ENCODE results near the gene PCBD2. TPM values are rescaled to one million over a fixed set of nuclear protein-coding genes. Genes with fewer than 3 reads are reported as not detected.

PCBD2 gene
- polyA plus RNA-seq, 3 donors, result 9.0 to 12.6 (median 9.0) TPM

DNA sequence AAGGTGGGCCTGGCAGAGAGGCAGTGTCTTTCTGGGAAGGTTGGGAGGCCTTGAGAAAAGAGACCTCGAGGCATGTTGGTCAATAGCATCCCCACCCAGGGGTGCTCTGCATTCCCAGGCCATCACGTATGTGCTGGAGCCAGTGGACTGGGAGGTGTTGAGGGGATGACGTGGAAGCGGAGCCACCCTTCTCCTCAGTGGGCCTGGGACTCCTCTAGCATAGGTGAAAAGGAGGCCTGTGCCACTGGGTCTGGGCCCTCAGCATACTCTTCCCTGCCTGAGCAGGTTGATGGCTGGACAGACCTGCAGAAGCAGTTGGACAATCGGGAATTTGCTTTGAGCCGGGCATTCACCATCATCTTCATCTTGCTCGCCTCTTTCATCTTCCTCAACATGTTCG, 103.6 kb downstream of the PCBD2 start:
- no peak for DNase-seq
- Mint-ChIP-seq H3K4me1 (no peaks in the 10 kb centered on the region), H3K27ac (no peak overlapping the region), H3K9me3 (peaks cover 0 to 2% (median 0%) of the 10 kb centered on the region in 7 donors), H3K27me3 (ENCODE audit: low read depth in 3 of 3) (peaks cover 0 to 4% (median 3%) of the 10 kb centered on the region in 3 donors), H3K4me3 (no peak overlapping the region), H3K36me3 (no peaks in the 10 kb centered on the region)
- H4K20me1 ChIP-seq (ENCODE audit: insufficient read depth, low read length), result no peaks in the 10 kb centered on the region
- 100% methylated on average over 3 of the region's 8 CpGs for WGBS (ENCODE audit: insufficient coverage)
- intact Hi-C loops (cut with micrococcal nuclease), result no loop called here
- H3K27ac ChIP-seq (ENCODE audit: low read depth in 1 of 2, low read length in 2 of 2), result no peak overlapping the region
- no peaks in the 10 kb centered on the region for H3K27me3 ChIP-seq (ENCODE audit: control insufficient read depth in 2 of 2, insufficient read depth in 2 of 2, low read length in 2 of 2)
- no peaks in the 10 kb centered on the region for H3K9me3 ChIP-seq (replicated peaks in 1 of 2; ENCODE audit: control insufficient read depth in 1 of 2, insufficient read depth in 1 of 2, low read length in 2 of 2)
- H3K4me1 ChIP-seq (ENCODE audit: control insufficient read depth in 1 of 2, insufficient read depth in 2 of 2, low read length in 2 of 2), result no peaks in the 10 kb centered on the region
- no peak overlapping the region for H3K4me2 ChIP-seq (replicated peaks; ENCODE audit: extremely low read depth, low read length, poor library complexity, severe bottlenecking)
- TF ChIP-seq, protein P1, sequence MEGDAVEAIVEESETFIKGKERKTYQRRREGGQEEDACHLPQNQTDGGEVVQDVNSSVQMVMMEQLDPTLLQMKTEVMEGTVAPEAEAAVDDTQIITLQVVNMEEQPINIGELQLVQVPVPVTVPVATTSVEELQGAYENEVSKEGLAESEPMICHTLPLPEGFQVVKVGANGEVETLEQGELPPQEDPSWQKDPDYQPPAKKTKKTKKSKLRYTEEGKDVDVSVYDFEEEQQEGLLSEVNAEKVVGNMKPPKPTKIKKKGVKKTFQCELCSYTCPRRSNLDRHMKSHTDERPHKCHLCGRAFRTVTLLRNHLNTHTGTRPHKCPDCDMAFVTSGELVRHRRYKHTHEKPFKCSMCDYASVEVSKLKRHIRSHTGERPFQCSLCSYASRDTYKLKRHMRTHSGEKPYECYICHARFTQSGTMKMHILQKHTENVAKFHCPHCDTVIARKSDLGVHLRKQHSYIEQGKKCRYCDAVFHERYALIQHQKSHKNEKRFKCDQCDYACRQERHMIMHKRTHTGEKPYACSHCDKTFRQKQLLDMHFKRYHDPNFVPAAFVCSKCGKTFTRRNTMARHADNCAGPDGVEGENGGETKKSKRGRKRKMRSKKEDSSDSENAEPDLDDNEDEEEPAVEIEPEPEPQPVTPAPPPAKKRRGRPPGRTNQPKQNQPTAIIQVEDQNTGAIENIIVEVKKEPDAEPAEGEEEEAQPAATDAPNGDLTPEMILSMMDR (IDR thresholded peaks at IDR 0.05), result no peak
- H3K9ac ChIP-seq (ENCODE audit: insufficient read depth, low read length, poor library complexity, severe bottlenecking), result no peak overlapping the region
- no peaks in the 10 kb centered on the region for H3K36me3 ChIP-seq (replicated peaks in 1 of 2; ENCODE audit: control insufficient read depth in 1 of 2, insufficient read depth in 2 of 2, low read length in 2 of 2)
- no peak overlapping the region for H3K4me3 ChIP-seq (replicated peaks in 1 of 3; ENCODE audit: low read depth in 2 of 3, low read length in 3 of 3)
- H2AFZ ChIP-seq (ENCODE audit: insufficient read depth, low read depth, low read length, poor library complexity, severe bottlenecking), result no peak overlapping the region
- H3K79me2 ChIP-seq (ENCODE audit: insufficient read depth, low read length), result no peaks in the 10 kb centered on the region

DNA sequence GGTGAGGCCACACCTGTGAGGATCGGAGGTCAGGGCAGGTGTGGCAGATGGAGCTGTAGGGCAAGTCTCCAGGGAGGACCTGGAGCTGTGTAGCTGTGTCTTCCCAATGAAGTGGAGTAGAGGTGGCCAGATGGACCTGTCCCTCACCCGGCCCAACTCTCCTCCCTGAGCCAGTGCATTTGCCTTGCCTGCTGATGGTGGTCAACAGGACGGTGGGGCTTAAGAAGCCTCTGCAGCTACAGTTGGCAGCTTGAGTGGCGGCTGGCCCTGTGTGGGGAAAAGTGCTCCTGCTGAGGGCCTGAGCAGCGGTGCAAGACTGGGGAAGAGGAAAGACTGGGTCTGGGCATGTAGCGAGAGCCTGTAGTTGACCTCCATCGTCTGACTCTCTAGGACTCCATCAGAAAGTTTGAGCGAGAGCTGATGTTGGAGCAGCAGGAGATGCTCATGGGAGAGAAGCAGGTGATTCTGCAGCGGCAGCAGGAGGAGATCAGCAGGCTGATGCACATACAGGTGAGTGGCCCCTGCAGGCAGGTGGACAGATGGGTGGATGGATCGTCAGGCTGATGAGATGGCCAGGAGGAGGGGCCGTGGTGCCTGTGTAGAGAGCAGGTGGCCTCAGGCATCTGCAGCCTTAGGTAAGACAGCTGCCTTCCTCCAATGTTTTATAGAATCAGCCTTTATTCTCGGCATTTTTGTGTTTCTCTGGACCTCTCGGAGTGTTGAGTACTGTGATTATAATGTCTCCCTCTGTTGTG, 104.2 kb downstream of the PCBD2 start:
- Histone ChIP-seq H3K27me3 (ENCODE audit: control insufficient read depth in 2 of 2, insufficient read depth in 2 of 2, low read length in 2 of 2) (no peaks in the 10 kb centered on the region), H3K79me2 (ENCODE audit: insufficient read depth, low read length) (no peaks in the 10 kb centered on the region), H2AFZ (ENCODE audit: insufficient read depth, low read depth, low read length, poor library complexity, severe bottlenecking) (no peak overlapping the region), H3K4me2 (replicated peaks; ENCODE audit: extremely low read depth, low read length, poor library complexity, severe bottlenecking) (no peak overlapping the region), H3K4me3 (replicated peaks in 1 of 3; ENCODE audit: low read depth in 2 of 3, low read length in 3 of 3) (no peak overlapping the region), H3K27ac (ENCODE audit: low read depth in 1 of 2, low read length in 2 of 2) (no peak overlapping the region), H3K36me3 (replicated peaks in 1 of 2; ENCODE audit: control insufficient read depth in 1 of 2, insufficient read depth in 2 of 2, low read length in 2 of 2) (no peaks in the 10 kb centered on the region), H4K20me1 (ENCODE audit: insufficient read depth, low read length) (no peaks in the 10 kb centered on the region), H3K4me1 (ENCODE audit: control insufficient read depth in 1 of 2, insufficient read depth in 2 of 2, low read length in 2 of 2) (no peaks in the 10 kb centered on the region), H3K9ac (ENCODE audit: insufficient read depth, low read length, poor library complexity, severe bottlenecking) (no peak overlapping the region), H3K9me3 (replicated peaks in 1 of 2; ENCODE audit: control insufficient read depth in 1 of 2, insufficient read depth in 1 of 2, low read length in 2 of 2) (no peaks in the 10 kb centered on the region)
- 93% methylated on average over 12 of the region's 13 CpGs for WGBS (ENCODE audit: insufficient coverage)
- Mint-ChIP-seq H3K27ac (no peak overlapping the region), H3K27me3 (ENCODE audit: low read depth in 3 of 3) (peaks cover 0 to 6% (median 3%) of the 10 kb centered on the region in 3 donors), H3K36me3 (no peaks in the 10 kb centered on the region), H3K9me3 (peaks cover 0 to 2% (median 0%) of the 10 kb centered on the region in 7 donors), H3K4me1 (no peaks in the 10 kb centered on the region), H3K4me3 (no peak overlapping the region)
- DNase-seq, result no peak
- intact Hi-C loops (cut with micrococcal nuclease), result no loop called here
- TF ChIP-seq, protein P1 (IDR thresholded peaks at IDR 0.05), result no peak

Data from CD14-positive monocyte (primary cell).